Stimulated activated CD4-positive, alpha-beta T cell treated with anti-CD3 and anti-CD28 coated beads, Interleukin-1b, Interleukin-23, amount 100 ng/mL, for 24 hours (primary cell): ENCODE measurements around the gene NDUFA11.
"Not testable (repeated sequence)": the region's sequence is repeated elsewhere in the genome, so short reads cannot be mapped to it uniquely, and the experiment has no call there.

Source experiments
- DNase-seq, 4 experiments: peaks; one replicate each; pipeline ENCODE4 v3.0.0-alpha.2; 2020; ENCODE audit warnings: low read depth in 4 of 4, low spot score in 1 of 4

The NDUFA11 gene

GRCh38 chr19:5890099-5890498, 13.5 kb downstream of the NDUFA11 start:
- no peak for DNase-seq

GRCh38 chr19:5889288-5889971, 14.2 kb downstream of the NDUFA11 start:
- DNase-seq, result no peak

DNA sequence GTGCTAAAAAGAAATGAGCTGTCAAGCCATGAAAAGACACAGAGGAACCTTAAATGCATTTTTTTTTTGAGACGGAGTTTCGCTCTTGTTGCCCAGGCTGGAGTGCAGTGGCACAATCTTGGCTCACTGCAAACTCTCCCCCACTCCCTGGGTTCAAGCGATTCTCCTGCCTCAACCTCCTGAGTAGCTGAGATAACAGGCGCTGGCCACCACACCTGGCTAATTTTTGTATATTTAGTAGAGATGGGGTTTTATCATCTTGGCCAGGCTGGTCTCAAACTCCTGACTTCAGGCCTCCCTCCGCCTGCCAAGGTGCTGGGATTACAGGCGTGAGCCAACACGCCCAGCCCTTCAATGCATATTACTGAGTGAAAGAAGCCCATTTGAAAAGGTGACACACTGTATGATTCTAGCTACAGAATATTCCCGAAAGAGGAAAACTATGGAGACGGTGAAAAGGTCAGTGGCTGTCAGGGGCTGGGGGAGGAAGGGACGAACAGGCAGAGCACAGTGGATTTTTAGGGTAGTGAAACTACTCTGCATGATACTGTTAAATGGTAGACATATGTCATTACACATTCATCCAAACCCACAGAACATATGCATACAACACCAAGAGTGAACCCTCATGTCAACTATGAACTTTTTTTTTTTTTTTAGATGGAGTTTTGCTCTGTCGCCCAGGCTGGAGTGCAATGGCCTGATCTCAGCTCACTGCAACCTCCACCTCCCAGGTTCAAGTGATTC, 19.4 kb downstream of the NDUFA11 start:
- not testable (repeated sequence) for DNase-seq

GRCh38 chr19:5883157-5883873, 20.3 kb downstream of the NDUFA11 start:
- DNase-seq, result not testable (repeated sequence)

DNA sequence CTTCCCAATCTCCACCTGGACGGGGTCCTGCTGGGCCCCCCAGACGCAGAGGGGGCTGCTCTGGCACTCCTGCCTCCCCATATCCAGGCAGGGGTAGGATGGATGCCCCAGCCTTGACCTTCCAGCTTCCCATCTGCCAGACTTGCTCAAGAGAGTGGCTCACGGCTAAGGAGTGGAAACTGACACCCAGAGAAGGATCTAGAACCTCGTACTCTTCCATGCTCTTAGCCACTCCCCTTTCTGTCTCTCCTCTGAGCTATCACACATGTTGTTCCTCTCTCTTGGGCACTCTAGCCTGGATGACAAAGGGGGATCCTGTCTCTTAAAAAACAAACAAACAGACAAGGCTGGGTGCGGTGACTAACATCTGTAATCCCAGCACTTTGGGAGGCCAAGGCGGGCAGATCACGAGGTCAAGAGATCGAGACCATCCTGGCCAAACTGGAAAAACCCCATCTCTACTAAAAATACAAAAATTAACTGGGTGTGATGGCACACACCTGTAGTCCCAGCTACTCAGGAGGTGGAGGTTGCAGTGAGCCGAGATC, 21.1 kb downstream of the NDUFA11 start:
- DNase-seq, result no peak

DNA sequence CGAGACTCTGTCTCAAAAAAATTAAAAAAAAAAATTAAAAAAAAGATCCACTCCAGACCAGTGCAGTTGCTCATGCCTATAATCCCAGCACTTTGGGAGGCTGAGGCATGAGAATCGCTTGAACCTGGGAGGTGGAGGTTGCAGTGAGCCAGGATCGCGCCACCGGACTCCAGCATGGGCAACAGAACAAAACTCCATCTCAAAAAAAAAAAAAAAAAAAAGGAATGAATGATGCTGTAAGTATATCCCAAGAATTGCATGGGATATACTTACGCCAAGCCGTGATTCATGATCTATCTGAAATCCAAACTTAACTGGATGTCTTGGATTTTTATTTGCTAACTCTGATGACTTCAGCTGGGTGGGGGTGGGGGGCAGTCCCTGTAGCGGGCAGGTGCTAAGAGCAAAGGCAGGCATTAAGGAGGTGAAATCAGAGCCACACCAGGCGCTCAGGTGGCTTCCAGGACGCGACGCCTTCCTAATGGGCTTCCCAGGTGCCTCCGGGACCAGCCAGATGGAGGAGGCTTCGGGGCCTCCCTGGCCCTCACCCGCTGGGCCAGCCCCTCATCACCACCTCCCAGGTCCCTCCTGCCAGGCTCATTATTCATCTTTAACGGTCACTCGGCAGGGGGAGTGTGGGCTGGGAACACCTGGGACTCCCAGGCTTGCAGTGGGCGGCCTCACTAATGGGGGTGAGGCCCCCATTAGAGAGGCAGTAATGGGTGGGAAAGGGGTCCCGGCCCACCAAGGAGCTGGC, 21.9 kb downstream of the NDUFA11 start:
- DNase-seq, result no peak

GRCh38 chr19:5880604-5881078, 22.9 kb downstream of the NDUFA11 start:
- no peak for DNase-seq

GRCh38 chr19:5880196-5880595, 23.4 kb downstream of the NDUFA11 start:
- no peak for DNase-seq

- DNase-seq, result no peak
Observed at GRCh38 chr19:5877882-5878281, 25.7 kb downstream of the NDUFA11 start.

- DNase-seq, result no peak
Observed at GRCh38 chr19:5877427-5877826, 26.2 kb downstream of the NDUFA11 start.

DNA sequence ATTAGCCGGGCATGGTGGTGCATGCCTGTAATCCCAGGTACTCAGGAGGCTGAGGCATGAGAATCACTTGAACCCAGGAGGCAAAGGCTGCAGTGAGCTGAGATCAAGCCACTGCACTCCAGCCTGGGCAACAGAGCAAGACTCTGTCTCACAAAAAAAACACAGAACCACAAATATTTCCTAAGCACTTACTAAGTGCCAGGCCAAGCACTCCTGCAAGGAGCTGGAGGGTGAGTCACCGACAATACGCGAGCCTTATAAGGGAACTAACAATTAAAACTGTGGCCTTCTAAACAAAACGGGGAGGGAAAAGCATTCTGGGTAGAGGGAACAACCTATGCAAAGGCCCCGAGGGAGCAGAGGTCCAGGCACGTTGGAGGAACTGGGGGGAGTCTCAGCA, 29.1 kb downstream of the NDUFA11 start:
- DNase-seq, result not testable (repeated sequence)

DNA sequence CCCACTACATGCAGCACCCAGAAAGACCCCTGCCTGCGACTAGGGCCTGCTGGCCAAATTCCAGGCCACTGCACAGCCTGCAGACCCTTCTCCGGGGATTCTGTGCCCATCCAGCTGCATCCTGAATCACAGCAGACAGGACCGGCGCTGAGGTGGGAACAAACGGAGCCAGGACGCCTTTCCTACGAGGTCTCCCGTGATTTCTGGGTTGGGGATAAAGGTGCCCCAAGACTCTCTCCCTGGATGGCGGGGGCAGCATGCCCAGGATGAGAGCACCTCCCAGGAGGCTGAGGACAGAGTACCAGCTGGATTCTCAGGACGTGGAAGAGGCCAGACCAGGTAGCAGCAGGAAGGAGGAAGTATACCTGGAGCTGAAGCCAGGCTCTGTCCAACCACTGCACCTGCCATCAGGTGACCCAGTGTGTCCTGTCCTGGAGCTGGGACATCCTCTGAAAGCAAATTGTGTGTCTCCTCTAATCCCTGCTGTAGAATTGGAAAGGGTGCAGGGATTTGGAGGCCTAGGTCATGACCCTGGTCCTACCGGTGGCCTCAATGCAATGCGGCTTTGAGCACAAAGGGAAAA, 29.9 kb downstream of the NDUFA11 start:
- no peak for DNase-seq

DNA sequence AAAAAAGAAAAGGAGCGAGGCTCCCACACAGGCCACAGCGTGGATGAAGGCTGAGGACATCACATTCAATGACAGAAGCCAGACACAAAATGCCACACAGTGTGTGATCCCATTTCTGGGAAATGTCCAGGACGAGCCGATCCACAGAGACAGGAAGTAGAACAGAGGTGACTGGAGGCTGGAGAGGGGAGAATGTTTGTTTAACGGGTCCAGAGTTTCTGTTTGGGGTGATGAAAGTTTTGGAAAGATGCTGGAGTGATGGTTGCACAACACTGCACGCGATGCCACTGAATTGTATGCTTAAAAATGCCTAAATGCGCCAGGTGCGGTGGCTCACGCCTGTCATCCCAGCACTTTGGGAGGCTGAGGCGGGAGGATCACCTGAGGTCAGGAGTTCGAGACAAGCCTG, 32.6 kb downstream of the NDUFA11 start:
- no peak for DNase-seq

- DNase-seq, result no peak
Observed at GRCh38 chr19:5867201-5868136, 36.1 kb downstream of the NDUFA11 start.

DNA sequence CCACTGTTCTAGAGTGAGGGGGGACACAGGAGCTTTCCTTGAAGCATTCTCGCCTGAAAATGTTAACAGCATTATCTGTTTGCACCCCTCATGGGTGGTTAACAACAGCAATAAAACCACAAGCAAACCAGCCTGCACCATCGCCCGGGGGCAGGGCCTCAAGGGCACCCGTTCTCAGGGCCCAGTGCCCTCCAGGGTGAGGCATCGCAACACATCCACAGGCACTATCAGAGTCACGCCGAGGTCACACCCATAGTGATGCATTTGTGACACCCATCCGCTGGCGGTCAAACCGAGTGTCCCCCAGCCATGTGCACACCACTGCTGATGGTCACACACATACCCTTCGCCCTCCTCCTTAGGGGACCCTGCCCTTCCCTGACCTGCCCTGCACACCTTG, 37.8 kb downstream of the NDUFA11 start:
- DNase-seq, result no peak

- no peak for DNase-seq
Observed at GRCh38 chr19:5864725-5865486, 38.7 kb downstream of the NDUFA11 start.

GRCh38 chr19:5864013-5864720, 39.4 kb downstream of the NDUFA11 start:
- no peak for DNase-seq

DNA sequence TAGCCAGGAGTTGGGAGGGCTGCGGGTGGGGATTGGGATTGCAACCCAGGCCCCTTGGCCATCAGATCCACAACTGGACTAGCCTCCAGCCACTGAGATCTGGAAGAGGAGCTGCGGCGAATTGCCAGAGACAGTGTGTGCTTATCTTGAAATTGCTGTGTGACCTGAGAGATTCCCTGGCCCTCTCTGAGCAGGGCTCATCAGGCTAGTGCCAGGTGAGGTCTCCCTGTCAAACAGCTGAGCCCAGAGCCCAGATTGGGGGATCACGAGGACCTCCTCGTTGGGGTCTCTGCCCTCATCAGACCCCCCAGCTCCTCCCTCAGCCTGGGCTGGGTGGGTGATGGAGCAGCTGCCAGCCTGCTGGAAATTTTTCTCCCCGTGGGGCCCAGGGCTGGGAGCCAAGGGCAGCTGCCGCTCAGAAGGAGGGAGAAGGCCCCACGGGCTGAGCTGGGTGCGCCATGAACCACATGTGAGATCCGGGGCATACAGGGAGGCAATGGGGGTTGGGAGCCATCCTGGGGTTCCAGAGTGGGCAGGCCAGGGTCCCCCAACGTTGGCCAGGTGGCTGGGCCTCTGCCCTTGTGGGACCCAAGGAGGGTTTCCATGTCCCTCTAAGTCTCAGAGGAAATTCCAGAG, 40.4 kb downstream of the NDUFA11 start:
- no peak for DNase-seq
